A673 (cell line): ENCODE measurements around the gene FAM120A. TPM values are rescaled to one million over a fixed set of nuclear protein-coding genes. Genes with fewer than 3 reads are reported as not detected.

ENCODE experiments used
- BruUV-seq: library from RNA; stranded (reverse); fragments of 400-500 nt; replicated peaks from 2 replicates; lab custom pipeline; 2021; lab: Mats Ljungman, UMichigan
- CTCF ChIA-PET: fragments of 300-600 bp; sonication (Branson Sonifier 250); formaldehyde crosslinking; loops from one replicate; lab custom pipeline; 2022; ENCODE audit warnings: antibody characterized with exemption; lab: Charles Lee
- POLR2A ChIA-PET: fragments of 300-600 bp; sonication (Branson Sonifier 250); formaldehyde crosslinking; loops from one replicate; lab custom pipeline; 2022; ENCODE audit warnings: antibody characterized with exemption; ENCODE audit not compliant: low non-redundant PET; lab: Charles Lee
- DNase-seq: peaks from one replicate; pipeline ENCODE4 v3.0.0-alpha.2; 2015; ENCODE audit warnings: low spot score
- H3K27ac ChIP-seq: fragments of 200-600 bp; sonication (generic); 2 replicates; pipeline ENCODE4 v1.5.1; 2016; ENCODE audit warnings: mixed run types, low read depth, mild to moderate bottlenecking, mixed read lengths, antibody characterized with exemption, low read length; ENCODE audit not compliant: poor library complexity, severe bottlenecking
- H3K27me3 ChIP-seq: fragments of 200-600 bp; sonication (generic); replicated peaks from 2 replicates; pipeline ENCODE4 v1.6.1; 2017; ENCODE audit warnings: mixed run types, low read depth, mild to moderate bottlenecking, mixed read lengths, antibody characterized with exemption, low read length; ENCODE audit not compliant: insufficient read depth, poor library complexity
- H3K36me3 ChIP-seq: fragments of 200-600 bp; sonication (generic); 2 replicates; pipeline ENCODE4 v1.6.1; 2016; ENCODE audit warnings: mixed run types, mild to moderate bottlenecking, mixed read lengths, antibody characterized with exemption, low read length; ENCODE audit not compliant: insufficient read depth, poor library complexity, severe bottlenecking
- H3K4me1 ChIP-seq: fragments of 200-600 bp; sonication (generic); 2 replicates; pipeline ENCODE4 v1.6.1; 2017; ENCODE audit warnings: mixed run types, mild to moderate bottlenecking, mixed read lengths, antibody characterized with exemption, low read length; ENCODE audit not compliant: insufficient read depth, poor library complexity, severe bottlenecking
- H3K4me3 ChIP-seq: fragments of 200-600 bp; sonication (generic); 2 replicates; pipeline ENCODE4 v1.5.1; 2016; ENCODE audit warnings: low read depth, mixed run types, mild to moderate bottlenecking, mixed read lengths, low read length; ENCODE audit not compliant: poor library complexity, severe bottlenecking
- H3K9me3 ChIP-seq: fragments of 200-600 bp; sonication (generic); 2 replicates; pipeline ENCODE4 v1.6.1; 2016; ENCODE audit warnings: mixed run types, low read depth, mild to moderate bottlenecking, mixed read lengths, antibody characterized with exemption, low read length; ENCODE audit not compliant: poor library complexity, severe bottlenecking
- CTCF ChIP-seq: fragments of 300-800, 200-600 bp; sonication (generic); conservative IDR thresholded peaks from 2 replicates; pipeline ENCODE4 v1.5.1; 2017; ENCODE audit warnings: low read depth, mild to moderate bottlenecking, antibody characterized with exemption, low read length, moderate library complexity, mixed read lengths
- EZH2 ChIP-seq: fragments of 200-600 bp; sonication (generic); IDR thresholded peaks from 2 replicates; pipeline ENCODE4 v1.6.1; 2017; ENCODE audit warnings: borderline replicate concordance, low read depth, mild to moderate bottlenecking, mixed read lengths, antibody characterized with exemption, low read length; ENCODE audit not compliant: poor library complexity, severe bottlenecking
- intact Hi-C: fragments of 100-400 bp; cut with micrococcal nuclease; formaldehyde crosslinking; loops from one replicate; pipeline ENCODE4 v1.10.0; 2022; ENCODE audit not compliant: unreplicated experiment
- total RNA-seq: library from RNA; stranded (reverse); gene quantifications from 2 replicates; pipeline ENCODE4 v1.2.3, GENCODE V29; 2021

Gene FAM120A
- total RNA-seq, 1 experiment from 2014 or later = 91.0 TPM

GRCh38 chr9:93588641-93589609 lies 137.4 kb downstream of the FAM120A start:
- H3K36me3 ChIP-seq = no peaks in the 10 kb centered on the region
- no TSS peak for BruUV-seq
- intact Hi-C loops = no loop called here
- POLR2A ChIA-PET = no interaction called here
- no peak overlapping the region for H3K27ac ChIP-seq
- peaks cover 4% of the 10 kb centered on the region for H3K4me1 ChIP-seq
- CTCF ChIA-PET = no interaction called here
- no peaks in the 10 kb centered on the region for H3K9me3 ChIP-seq
- DNase-seq = no peak
- H3K27me3 ChIP-seq = no peaks in the 10 kb centered on the region
- TF ChIP-seq EZH2 = no peak
- no peak overlapping the region for H3K4me3 ChIP-seq

GRCh38 chr9:93589688-93590087 lies 138.2 kb downstream of the FAM120A start:
- Histone ChIP-seq H3K4me1 (peaks cover 6% of the 10 kb centered on the region), H3K27ac (no peak overlapping the region), H3K9me3 (no peaks in the 10 kb centered on the region), H3K4me3 (no peak overlapping the region), H3K36me3 (no peaks in the 10 kb centered on the region), H3K27me3 (no peaks in the 10 kb centered on the region)
- intact Hi-C loops = no loop called here
- DNase-seq = no peak
- ChIA-PET CTCF (no interaction called here), POLR2A (no interaction called here)
- TF ChIP-seq CTCF (no peak), EZH2 (no peak)
- no TSS peak for BruUV-seq

GRCh38 chr9:93590609-93591234 lies 139.2 kb downstream of the FAM120A start:
- TF ChIP-seq EZH2 (no peak), CTCF (no peak)
- intact Hi-C loops = no loop called here
- ChIA-PET CTCF (no interaction called here), POLR2A (no interaction called here)
- Histone ChIP-seq H3K4me3 (no peak overlapping the region), H3K9me3 (no peaks in the 10 kb centered on the region), H3K4me1 (peaks cover 6% of the 10 kb centered on the region), H3K27ac (no peak overlapping the region), H3K36me3 (no peaks in the 10 kb centered on the region), H3K27me3 (no peaks in the 10 kb centered on the region)
- DNase-seq = no peak
- no TSS peak for BruUV-seq
